Colonic mucosa (tissue), 4 donors: Measurements from ENCODE around the gene CFDP1. TPM values are rescaled to one million over a fixed set of nuclear protein-coding genes. Genes with fewer than 3 reads are reported as not detected.

ENCODE experiments used
- DNase-seq: peaks from one replicate; pipeline ENCODE4 v3.0.0-alpha.2; 2020
- H3K27ac ChIP-seq: fragments of 200-600 bp; one replicate; pipeline ENCODE4 v1.8.0; 2021
- H3K27me3 ChIP-seq: fragments of 200-600 bp; one replicate; pipeline ENCODE4 v1.8.0; 2021
- H3K36me3 ChIP-seq: fragments of 200-600 bp; one replicate; pipeline ENCODE4 v1.8.0; 2021
- H3K4me1 ChIP-seq: fragments of 200-600 bp; one replicate; pipeline ENCODE4 v1.8.0; 2021; ENCODE audit warnings: mild to moderate bottlenecking
- H3K4me3 ChIP-seq: fragments of 200-600 bp; one replicate; pipeline ENCODE4 v1.8.0; 2021
- H3K9ac ChIP-seq, 2 donors: one replicate each; pipeline ENCODE4 v1.7.0; 2013; ENCODE audit warnings: control low read depth in 2 of 2, low read depth in 2 of 2, low read length in 2 of 2
- H3K9me3 ChIP-seq: fragments of 200-600 bp; one replicate; pipeline ENCODE4 v1.8.0; 2021
- CTCF ChIP-seq: fragments of 200-600 bp; IDR thresholded peaks from one replicate; pipeline ENCODE4 v1.8.0; 2022; ENCODE audit warnings: antibody characterized with exemption, mild to moderate bottlenecking
- intact Hi-C: fragments of 100-400 bp; cut with DNase I; formaldehyde crosslinking; loops from one replicate; pipeline ENCODE4 v1.14.1; 2022
- total RNA-seq, 2 donors: library from RNA; stranded (reverse); fragmentation: NEBNext Ultra II Directional in 1 of 2; extraction: Animal tissue kit (Norgen Biotek cat#: 25700) in 1 of 2; gene quantifications; one replicate each; pipeline ENCODE4 v1.2.1, GENCODE V29; 2021
- donor health status: healthy.
- donor health status: DM: no; HTN: no; CAD: no.
- donor health status: DM: no; HTN: no; CAD: no.

Gene CFDP1
- total RNA-seq, 2 donors from 2014 or later, result 61.6 to 75.8 TPM

GRCh38 chr16:75342308-75342811 is 90.9 kb downstream of the CFDP1 start:
- H3K27me3 ChIP-seq, result no peaks in the 10 kb centered on the region
- peak overlapping the region; percentile 42 for H3K27ac ChIP-seq
- DNase-seq, result peak; percentile 26
- no peaks in the 10 kb centered on the region for H3K36me3 ChIP-seq
- no peaks in the 10 kb centered on the region for H3K9me3 ChIP-seq
- TF ChIP-seq CTCF, result no peak
- H3K4me1 ChIP-seq, result no peaks in the 10 kb centered on the region
- H3K9ac ChIP-seq, result no peak overlapping the region
- no peak overlapping the region for H3K4me3 ChIP-seq
- intact Hi-C loops, result no loop called here

- no peak overlapping the region for H3K9ac ChIP-seq
- TF ChIP-seq CTCF, result no peak
Observed at GRCh38 chr16:75341564-75342307, 91.6 kb downstream of the CFDP1 start.

DNA sequence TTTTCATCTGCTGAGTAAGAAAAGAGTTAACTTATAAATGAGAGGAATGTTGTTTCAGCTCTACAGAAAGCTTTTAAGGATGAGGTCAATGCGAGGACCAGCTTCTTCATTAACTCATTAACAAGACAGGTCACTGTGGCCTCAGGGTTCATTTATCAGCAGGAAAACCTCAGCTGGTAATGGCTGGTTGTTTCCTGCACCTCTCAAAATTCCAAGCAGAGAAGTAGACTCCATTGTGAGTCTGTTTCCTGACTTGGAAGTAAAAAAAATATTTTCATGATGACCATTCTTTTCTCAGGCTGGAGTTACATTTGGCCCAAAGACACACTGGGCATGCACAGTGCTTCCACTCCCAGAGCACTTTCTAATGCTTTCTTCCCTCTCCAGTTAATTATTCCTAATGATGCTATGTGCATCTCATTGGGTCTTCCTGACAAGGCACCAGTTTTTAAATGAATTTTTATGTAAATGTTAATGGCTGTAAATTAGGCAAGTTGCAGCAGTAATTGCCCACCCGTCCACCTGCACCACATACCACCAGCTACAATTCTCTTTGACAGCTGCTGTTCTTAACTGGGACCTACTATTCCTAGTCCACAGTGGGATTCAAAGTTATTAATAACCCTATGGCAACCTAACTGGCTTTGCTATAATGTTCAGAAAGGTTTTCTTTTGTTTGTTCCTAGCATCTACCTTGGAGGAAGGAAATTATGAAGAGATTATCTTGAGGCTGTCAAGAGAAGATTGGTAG is 92.4 kb downstream of the CFDP1 start:
- Histone ChIP-seq H3K9me3 (no peaks in the 10 kb centered on the region), H3K9ac (no peak overlapping the region), H3K4me3 (no peak overlapping the region), H3K4me1 (no peaks in the 10 kb centered on the region), H3K36me3 (no peaks in the 10 kb centered on the region), H3K27me3 (no peaks in the 10 kb centered on the region), H3K27ac (no peak overlapping the region)
- TF ChIP-seq CTCF, result no peak
- intact Hi-C loops, result no loop called here
- no peak for DNase-seq

More at GRCh38 chr16:75341564-75342307, 91.6 kb downstream of the CFDP1 start:
- peak overlapping the region; percentile 42 for H3K27ac ChIP-seq
- no peaks in the 10 kb centered on the region for H3K36me3 ChIP-seq
- H3K4me1 ChIP-seq, result no peaks in the 10 kb centered on the region
- H3K27me3 ChIP-seq, result no peaks in the 10 kb centered on the region
- H3K4me3 ChIP-seq, result no peak overlapping the region
- DNase-seq, result no peak
- intact Hi-C loops, result no loop called here
- H3K9me3 ChIP-seq, result no peaks in the 10 kb centered on the region

DNA sequence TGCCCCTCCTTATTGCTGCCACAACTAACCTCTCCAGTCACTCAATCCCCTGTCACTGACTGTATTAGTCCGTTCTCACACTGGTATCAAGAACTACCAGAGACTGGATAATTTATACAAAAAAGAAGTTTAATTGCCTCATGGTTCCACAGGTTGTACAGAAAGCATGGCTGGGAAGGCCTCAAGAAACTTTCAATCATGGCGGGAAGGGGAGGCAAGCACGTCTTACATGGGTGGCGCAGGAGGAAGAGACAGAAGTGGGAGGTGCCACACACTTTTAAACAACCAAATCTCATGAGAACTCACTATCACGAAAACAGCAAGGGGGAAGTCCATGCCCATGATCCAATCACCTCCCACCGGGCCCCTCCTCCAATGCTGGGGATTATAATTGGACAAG is 95.9 kb downstream of the CFDP1 start:
- no peak for TF ChIP-seq CTCF
- H3K9me3 ChIP-seq, result no peaks in the 10 kb centered on the region
- H3K27me3 ChIP-seq, result no peaks in the 10 kb centered on the region
- no peak overlapping the region for H3K9ac ChIP-seq
- H3K36me3 ChIP-seq, result no peaks in the 10 kb centered on the region
- H3K4me1 ChIP-seq, result no peaks in the 10 kb centered on the region
- H3K4me3 ChIP-seq, result no peak overlapping the region
- DNase-seq, result no peak
- H3K27ac ChIP-seq, result no peak overlapping the region
- intact Hi-C loops, result no loop called here

- H3K9me3 ChIP-seq, result no peaks in the 10 kb centered on the region
- H3K27me3 ChIP-seq, result no peaks in the 10 kb centered on the region
- no peak for TF ChIP-seq CTCF
- no peak overlapping the region for H3K27ac ChIP-seq
- no peak for DNase-seq
- H3K9ac ChIP-seq, result no peak overlapping the region
- H3K4me1 ChIP-seq, result no peaks in the 10 kb centered on the region
- H3K4me3 ChIP-seq, result no peak overlapping the region
- no peaks in the 10 kb centered on the region for H3K36me3 ChIP-seq
- intact Hi-C loops, result no loop called here
Observed at GRCh38 chr16:75336521-75336920, 96.8 kb downstream of the CFDP1 start.
